SK-N-SH (cell line): ENCODE measurements around the gene CIBAR2. TPM values are rescaled to one million over a fixed set of nuclear protein-coding genes. Genes with fewer than 3 reads are reported as not detected.

ENCODE experiments used
- polyA plus RNA-seq, 3 experiments: library from polyadenylated mRNA; depleted of rRNA; stranded (reverse); fragments of >200 nt; gene quantifications; 2 replicates each; pipeline ENCODE4 v1.2.3, GENCODE V29; 2012

The CIBAR2 gene
- polyA plus RNA-seq, 1 of the 3 experiments (the other 2 are of a cell fraction): 0.15 TPM

Other genes starting within 250 kb of the CIBAR2 start
- gene ZDHHC7, start 100.9 kb downstream of the CIBAR2 start, polyA plus RNA-seq (2012; rRNA removed): 69.3 and 114 TPM in 2 replicates
- 4.8 and 6.5 TPM in 2 replicates for gene KIAA0513, start 84.7 kb downstream of the CIBAR2 start, polyA plus RNA-seq (2012; rRNA removed)